ENCODE results near the gene SNAPC2. TPM values are rescaled to one million over a fixed set of nuclear protein-coding genes. Genes with fewer than 3 reads are reported as not detected.

SNAPC2 gene
- total and polyA plus RNA-seq, 2 of the 13 experiments (the other 11 are each of a cell fraction or from before 2014, with no cell fraction given), result 10.2 to 12.7 TPM

GRCh38 chr19:7925171-7925851 is 5.2 kb downstream of the SNAPC2 start (continued):
- no peak for TF ChIP-seq THAP9 (CRISPR knock-in tag; IDR thresholded peaks at IDR 0.05; ENCODE audit: borderline replicate concordance)
- no peak for TF ChIP-seq ZNF850 (CRISPR knock-in tag; conservative IDR thresholded peaks at IDR 0.05)
- no peak for TF ChIP-seq REXO4 (CRISPR knock-in tag; IDR thresholded peaks at IDR 0.05; ENCODE audit: borderline replicate concordance)
- TF ChIP-seq CREM (IDR thresholded peaks at IDR 0.05), result no peak
- no peak for TF ChIP-seq CREM (CRISPR knock-in tag; IDR thresholded peaks at IDR 0.05)
- TF ChIP-seq ZNF232 (CRISPR knock-in tag; IDR thresholded peaks at IDR 0.05; ENCODE audit: borderline replicate concordance), result peak; percentile 87; the same call in 1 of the 2 replicates
- TF ChIP-seq PHF5A (CRISPR knock-in tag; IDR thresholded peaks at IDR 0.05; ENCODE audit: low read depth, unreplicated experiment), result no peak
- peak; percentile 78; the same call in 1 of the 2 replicates for TF ChIP-seq ZNF468 (CRISPR knock-in tag; IDR thresholded peaks at IDR 0.05)
- TF ChIP-seq ZMAT5 (CRISPR knock-in tag; IDR thresholded peaks at IDR 0.05; ENCODE audit: borderline replicate concordance, low read depth), result no peak
- TF ChIP-seq ZBTB38 (CRISPR knock-in tag; IDR thresholded peaks at IDR 0.05), result peak; percentile 81
- TF ChIP-seq JDP2 (CRISPR knock-in tag; IDR thresholded peaks at IDR 0.05; ENCODE audit: borderline replicate concordance), result no peak; the same call in 1 of the 2 replicates
- no peak for TF ChIP-seq SKI (IDR thresholded peaks at IDR 0.05; ENCODE audit: partially characterized antibody)
- no peak for TF ChIP-seq ZSCAN30 (CRISPR knock-in tag; IDR thresholded peaks at IDR 0.05)
- peak; percentile 95 for TF ChIP-seq ATF7-NPFF (CRISPR knock-in tag; IDR thresholded peaks at IDR 0.05; ENCODE audit: low read depth)
- no peak for TF ChIP-seq ARNT (IDR thresholded peaks at IDR 0.05)
- no peak for TF ChIP-seq RBM39 (IDR thresholded peaks at IDR 0.05; ENCODE audit: low read depth, low read length, poor library complexity, severe bottlenecking)
- TF ChIP-seq ETV5 (CRISPR knock-in tag; IDR thresholded peaks at IDR 0.05; ENCODE audit: borderline replicate concordance), result peak; percentile 32; the same call in 1 of the 2 replicates
- no peak for TF ChIP-seq XBP1 (CRISPR knock-in tag; IDR thresholded peaks at IDR 0.05)
- TF ChIP-seq TCF12 (IDR thresholded peaks at IDR 0.05), result no peak
- TF ChIP-seq TCF12 (CRISPR knock-in tag; IDR thresholded peaks at IDR 0.05), result no peak
- TF ChIP-seq ZNF460 (CRISPR knock-in tag; IDR thresholded peaks at IDR 0.05; ENCODE audit: borderline replicate concordance), result no peak
- TF ChIP-seq ZNF776 (CRISPR knock-in tag; IDR thresholded peaks at IDR 0.05), result peak; percentile 84
- no peak for TF ChIP-seq ZNF180 (CRISPR knock-in tag; IDR thresholded peaks at IDR 0.05; ENCODE audit: borderline replicate concordance, low read depth)
- no peak for TF ChIP-seq SYNCRIP (IDR thresholded peaks at IDR 0.05; ENCODE audit: insufficient read depth, low read depth, low read length)
- no peak for TF ChIP-seq ARNTL (CRISPR knock-in tag; IDR thresholded peaks at IDR 0.05)
- TF ChIP-seq MED1 (CRISPR knock-in tag; IDR thresholded peaks at IDR 0.05), result peak; percentile 47
- 0 out of 2 replicates have a peak, but pooled peaks have one; percentile 53 for TF ChIP-seq ZFP36L2 (CRISPR knock-in tag; IDR thresholded peaks at IDR 0.05)
- TF ChIP-seq NFKBIZ (CRISPR knock-in tag; IDR thresholded peaks at IDR 0.05), result 0 out of 2 replicates have a peak, but pooled peaks have one; percentile 45
- TF ChIP-seq KLF9 (CRISPR knock-in tag; IDR thresholded peaks at IDR 0.05; ENCODE audit: low read depth), result no peak
- no peak for TF ChIP-seq ZNF143 (CRISPR knock-in tag; IDR thresholded peaks at IDR 0.05)
- no peak for TF ChIP-seq FOXA1 (IDR thresholded peaks at IDR 0.05)
- peak; percentile 40 for TF ChIP-seq FOXA1 (CRISPR knock-in tag; IDR thresholded peaks at IDR 0.05)
